Heart right ventricle (tissue), 16 donors: ENCODE results near the gene QRFPR. TPM values are rescaled to one million over a fixed set of nuclear protein-coding genes. Genes with fewer than 3 reads are reported as not detected.

Source experiments
- ATAC-seq, 8 donors: fragments of 200-7000 bp; cut with Tn5 transposase; one replicate each; pipeline ENCODE4 v1.9.1; 2020; ENCODE audit warnings: mild to moderate bottlenecking in 8 of 8, moderate library complexity in 8 of 8, moderate number of reproducible peaks in 1 of 8
- DNase-seq, 2 donors: peaks; one replicate each; pipeline ENCODE4 v3.0.0-alpha.2; 2020
- H3K27ac ChIP-seq, 10 donors: fragments of 200-600 bp; sonication (generic) in 2 of 10; one replicate each; pipeline versions ENCODE4 v1.5.0 to v1.8.0; 2020 to 2022; ENCODE audit warnings: mild to moderate bottlenecking in 3 of 10
- H3K27me3 ChIP-seq, 7 donors: fragments of 200-600 bp; one replicate each; pipeline ENCODE4 v1.8.0; 2021 to 2022; ENCODE audit warnings: mild to moderate bottlenecking in 2 of 7
- H3K36me3 ChIP-seq, 9 donors: fragments of 200-600 bp; sonication (generic) in 1 of 9; one replicate each; pipeline versions ENCODE4 v1.5.0 to v1.8.0; 2020 to 2022; ENCODE audit warnings: mild to moderate bottlenecking in 2 of 9
- H3K4me1 ChIP-seq, 9 donors: fragments of 200-600 bp; sonication (generic) in 1 of 9; one replicate each; pipeline versions ENCODE4 v1.5.0 to v1.8.0; 2020 to 2022; ENCODE audit warnings: mild to moderate bottlenecking in 4 of 9
- H3K4me3 ChIP-seq, 10 donors: fragments of 200-600 bp; sonication (generic) in 2 of 10; one replicate each; pipeline versions ENCODE4 v1.5.0 to v1.8.0; 2020 to 2022; ENCODE audit warnings: mild to moderate bottlenecking in 7 of 10, moderate library complexity in 2 of 10
- H3K9me3 ChIP-seq, 11 donors: fragments of 200-600 bp in 10 of 11; sonication (generic) in 2 of 11; one replicate each; pipeline versions ENCODE4 v1.5.0 to v1.8.0; 2013 to 2022; ENCODE audit warnings: mild to moderate bottlenecking in 2 of 11, control low read depth in 1 of 11, moderate library complexity in 1 of 11
- WGBS, 2 donors: extraction: QIAGEN DNeasy Blood & Tissue Kit; methylation state at CpG; one replicate each; pipeline ENCODE4 v1.1.7; 2013; ENCODE audit warnings: inconsistent platforms in 1 of 2; 5-methylcytosine and 5-hydroxymethylcytosine counted together
- intact Hi-C, 10 donors: fragments of 100-400 bp; cut with DNase I; formaldehyde crosslinking; loops; one replicate each; pipeline versions ENCODE4 v1.11.1 to v1.14.2; 2022
- polyA plus RNA-seq, 2 donors: library from polyadenylated mRNA; stranded (reverse); fragments of 200-250 nt; gene quantifications; one replicate each; pipeline ENCODE4 v1.2.3, GENCODE V29; 2013
- total RNA-seq, 10 donors: library from RNA; stranded (reverse); fragmentation: NEBNext Ultra II Directional in 3 of 10; extraction: Animal tissue kit (Norgen Biotek cat#: 25700) in 3 of 10; gene quantifications; one replicate each; pipeline versions ENCODE4 v1.2.1 to v1.2.4, GENCODE V29; 2021 to 2023
- TF ChIP-seq, protein P1 (sequence below), 9 donors: fragments of 200-600 bp; sonication (generic) in 2 of 9; IDR thresholded peaks; one replicate each; pipeline versions ENCODE4 v1.5.0 to v1.8.0; 2021 to 2022; ENCODE audit warnings: antibody characterized with exemption in 9 of 9, mild to moderate bottlenecking in 5 of 9, moderate library complexity in 1 of 9
- donor health status: Arrhythmogenic right ventricular cardiomyopathy.
- donor health status: ischemic (EF 13 %, LVEDD 7.1; RV severe dilation, severe dysfunction).
- donor health status: healthy with polysubstance abuse.
- donor health status: DM: no; HTN: yes; CAD: no.
- donor health status: DM: no; HTN: no; CAD: no.
- donor health status: ischemic (EF 25% LVEDD 6.9; RV normal size, moderate dysfunction).
- donor health status: ischemic (EF 25% LVEDD 5.7; RV mildly dilated, moderate dysfunction).
- donor health status: healthy.
- donor health status: DM: yes; HTN: yes; CAD: no.
- donor health status: Ischemic cardiomyopathy.
- donor health status: ischemic (EF 35%, LVEDD 5.7; RV mildly dilated, moderate dysfunction).
- donor health status: nonischemic (EF 11% LVEDD 7.7; RV severe dilation, severe dysfunction).
- donor health status: DM: yes; HTN: yes; CAD: no.
- donor health status: PGD.
- donor health status: ischemic (EF 29% LVEDD 5.4; RV normal size, mild dysfunction).
- donor health status: nonischemic (EF 23%, LVEDD 6.1; RV moderate dilation, normal function).

QRFPR gene
- total and polyA plus RNA-seq, 12 donors = 0.22 to 4.2 (median 2.3) TPM

DNA sequence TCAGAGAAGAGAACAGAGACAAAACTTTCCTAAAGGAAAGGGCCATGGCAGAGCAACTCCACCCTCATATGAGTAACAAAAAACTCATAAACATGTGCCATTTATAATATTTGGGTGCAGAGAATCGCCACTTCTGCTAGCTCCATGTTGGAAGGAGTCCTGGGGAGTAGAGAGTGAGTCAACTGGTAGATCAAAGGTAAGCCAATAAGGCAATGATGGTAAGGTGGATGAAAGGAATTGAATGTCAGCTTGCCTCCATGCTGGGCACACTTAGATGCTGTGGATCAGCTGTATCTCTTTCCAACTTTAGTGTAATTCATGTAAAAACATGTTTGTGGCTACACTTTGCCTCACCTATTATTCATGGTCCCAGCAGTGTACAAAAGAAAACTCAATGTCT is 4.7 kb downstream of the QRFPR start:
- WGBS, 2 donors = 85 to 88% methylated on average over 1 of the region's 1 CpG
- no peak overlapping the region for H3K27ac ChIP-seq
- TF ChIP-seq, protein P1, sequence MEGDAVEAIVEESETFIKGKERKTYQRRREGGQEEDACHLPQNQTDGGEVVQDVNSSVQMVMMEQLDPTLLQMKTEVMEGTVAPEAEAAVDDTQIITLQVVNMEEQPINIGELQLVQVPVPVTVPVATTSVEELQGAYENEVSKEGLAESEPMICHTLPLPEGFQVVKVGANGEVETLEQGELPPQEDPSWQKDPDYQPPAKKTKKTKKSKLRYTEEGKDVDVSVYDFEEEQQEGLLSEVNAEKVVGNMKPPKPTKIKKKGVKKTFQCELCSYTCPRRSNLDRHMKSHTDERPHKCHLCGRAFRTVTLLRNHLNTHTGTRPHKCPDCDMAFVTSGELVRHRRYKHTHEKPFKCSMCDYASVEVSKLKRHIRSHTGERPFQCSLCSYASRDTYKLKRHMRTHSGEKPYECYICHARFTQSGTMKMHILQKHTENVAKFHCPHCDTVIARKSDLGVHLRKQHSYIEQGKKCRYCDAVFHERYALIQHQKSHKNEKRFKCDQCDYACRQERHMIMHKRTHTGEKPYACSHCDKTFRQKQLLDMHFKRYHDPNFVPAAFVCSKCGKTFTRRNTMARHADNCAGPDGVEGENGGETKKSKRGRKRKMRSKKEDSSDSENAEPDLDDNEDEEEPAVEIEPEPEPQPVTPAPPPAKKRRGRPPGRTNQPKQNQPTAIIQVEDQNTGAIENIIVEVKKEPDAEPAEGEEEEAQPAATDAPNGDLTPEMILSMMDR (IDR thresholded peaks at IDR 0.05) = no peak
- H3K4me1 ChIP-seq = peaks cover 0 to 24% (median 9%) of the 10 kb centered on the region in 9 donors
- peaks cover 0 to 24% (median 13%) of the 10 kb centered on the region in 7 donors for H3K27me3 ChIP-seq
- ATAC-seq (no peak), DNase-seq (no peak)
- H3K36me3 ChIP-seq = no peaks in the 10 kb centered on the region
- H3K9me3 ChIP-seq = no peaks in the 10 kb centered on the region
- H3K4me3 ChIP-seq = no peak overlapping the region
- intact Hi-C loops = loop anchor here in 3 of 10 donors (10.0 kb wide), 3 partner anchors 49 to 359 kb away; no protein-coding TSS in a partner anchor

DNA sequence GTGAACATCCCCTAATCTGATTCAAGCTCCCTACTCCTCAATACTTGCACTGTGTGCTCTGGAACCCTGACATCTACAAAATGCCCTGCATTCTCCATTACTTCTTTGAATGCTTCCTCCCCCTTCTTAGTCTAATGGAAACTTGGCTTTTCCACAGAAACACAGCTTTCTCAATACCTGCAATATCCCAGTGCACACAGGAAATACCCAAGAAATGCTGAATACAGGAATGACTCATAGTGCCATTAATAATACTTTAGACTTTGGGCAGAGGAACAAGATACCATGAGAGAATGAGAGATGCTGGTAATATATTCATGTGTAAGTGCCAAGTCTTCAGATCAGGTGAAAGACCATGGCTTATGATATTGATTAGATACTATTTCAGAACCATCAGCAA is 5.6 kb downstream of the QRFPR start:
- H3K4me1 ChIP-seq = peaks cover 0 to 17% (median 2%) of the 10 kb centered on the region in 9 donors
- no peak overlapping the region for H3K27ac ChIP-seq
- TF ChIP-seq, protein P1 (IDR thresholded peaks at IDR 0.05) = no peak
- ATAC-seq = no peak
- no peaks in the 10 kb centered on the region for H3K36me3 ChIP-seq
- DNase-seq = no peak
- peaks cover 0 to 16% (median 6%) of the 10 kb centered on the region in 7 donors for H3K27me3 ChIP-seq
- no peak overlapping the region for H3K4me3 ChIP-seq
- H3K9me3 ChIP-seq = no peaks in the 10 kb centered on the region
- intact Hi-C loops = loop anchor here in 3 of 10 donors (10.0 kb wide), 3 partner anchors 50 to 360 kb away; no protein-coding TSS in a partner anchor

DNA sequence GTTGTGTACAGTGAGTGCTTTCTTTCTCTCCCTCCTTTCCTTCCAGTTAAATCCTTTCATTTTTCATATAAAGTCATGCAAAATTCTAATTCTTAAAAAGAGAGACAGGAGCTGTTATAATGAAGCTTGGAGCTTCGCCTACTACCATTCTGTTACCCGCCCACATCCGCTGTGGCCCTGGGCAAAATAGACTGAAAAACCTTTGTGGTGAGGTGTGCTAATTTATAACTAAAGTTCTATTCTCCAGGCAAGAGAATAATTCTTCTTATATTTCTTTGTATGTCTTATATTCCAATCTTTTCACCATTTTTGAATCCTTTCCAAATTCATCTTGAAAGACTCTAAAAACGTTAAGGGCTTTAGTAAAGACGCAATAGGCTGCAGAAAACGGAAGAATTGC is 7.0 kb downstream of the QRFPR start:
- Histone ChIP-seq H3K27me3 (peaks cover 0 to 1% (median 0%) of the 10 kb centered on the region in 7 donors), H3K27ac (no peak overlapping the region), H3K36me3 (no peaks in the 10 kb centered on the region), H3K4me1 (peaks cover 0 to 15% (median 0%) of the 10 kb centered on the region in 9 donors), H3K4me3 (no peak overlapping the region), H3K9me3 (no peaks in the 10 kb centered on the region)
- WGBS, 2 donors = 77 to 88% methylated on average over 6 of the region's 6 CpGs
- intact Hi-C loops = loop anchor here in 7 of 10 donors (2.0 to 10.0 kb wide), 8 partner anchors 47 to 363 kb away; no protein-coding TSS in a partner anchor
- DNase-seq = no peak
- ATAC-seq = no peak
- TF ChIP-seq, protein P1 (IDR thresholded peaks at IDR 0.05) = no peak

DNA sequence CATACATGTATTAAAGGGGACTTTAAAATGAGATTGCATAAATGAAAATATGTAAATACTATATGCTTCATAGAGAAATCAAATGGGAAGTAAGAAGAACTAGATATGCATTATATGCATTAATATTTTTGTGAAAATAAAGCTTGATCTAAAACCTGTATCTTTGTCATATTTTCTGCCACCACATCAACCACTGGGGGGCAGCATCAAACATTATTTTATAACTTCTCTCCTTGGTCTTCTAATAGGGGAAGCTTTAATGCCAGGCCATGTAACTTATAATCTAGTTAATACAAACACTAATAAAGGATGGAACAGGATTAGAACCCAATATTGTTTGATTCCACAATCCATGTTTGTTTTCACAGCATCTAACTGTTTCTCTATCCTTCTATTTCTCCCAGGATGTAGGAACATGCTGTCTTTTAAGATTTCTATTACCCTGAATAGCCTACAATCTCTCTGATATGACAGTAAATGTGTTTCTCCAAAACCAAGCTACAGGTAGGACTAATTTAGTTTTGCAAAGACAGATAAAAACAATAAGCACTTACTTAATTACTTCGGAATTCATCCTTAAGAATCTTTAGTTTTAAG is 10.0 kb downstream of the QRFPR start:
- WGBS, 2 donors = 83% methylated on average over 1 of the region's 1 CpG
- ATAC-seq (peak in 4 of 8 donors; percentile 45 to 72 (median 58)), DNase-seq (peak in 1 of 2 donors; percentile 55)
- no peaks in the 10 kb centered on the region for H3K36me3 ChIP-seq
- TF ChIP-seq, protein P1 (IDR thresholded peaks at IDR 0.05) = peak; percentile 39 to 81 (median 74)
- no peaks in the 10 kb centered on the region for H3K27me3 ChIP-seq
- peaks cover 0 to 11% (median 0%) of the 10 kb centered on the region in 9 donors for H3K4me1 ChIP-seq
- no peak overlapping the region for H3K4me3 ChIP-seq
- intact Hi-C loops = loop anchor here in 9 of 10 donors (1.0 to 10.0 kb wide), 11 partner anchors 50 to 366 kb away; no protein-coding TSS in a partner anchor
- no peaks in the 10 kb centered on the region for H3K9me3 ChIP-seq
- no peak overlapping the region for H3K27ac ChIP-seq
